GM21619 (cell line): ENCODE results near the gene RARRES1.

Experiments
- ATAC-seq: cut with Tn5 transposase; IDR thresholded peaks from one replicate; pipeline ENCODE4 v1.9.1; 2021; ENCODE audit not compliant: unreplicated experiment

Gene RARRES1, protein sequence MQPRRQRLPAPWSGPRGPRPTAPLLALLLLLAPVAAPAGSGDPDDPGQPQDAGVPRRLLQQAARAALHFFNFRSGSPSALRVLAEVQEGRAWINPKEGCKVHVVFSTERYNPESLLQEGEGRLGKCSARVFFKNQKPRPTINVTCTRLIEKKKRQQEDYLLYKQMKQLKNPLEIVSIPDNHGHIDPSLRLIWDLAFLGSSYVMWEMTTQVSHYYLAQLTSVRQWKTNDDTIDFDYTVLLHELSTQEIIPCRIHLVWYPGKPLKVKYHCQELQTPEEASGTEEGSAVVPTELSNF

DNA sequence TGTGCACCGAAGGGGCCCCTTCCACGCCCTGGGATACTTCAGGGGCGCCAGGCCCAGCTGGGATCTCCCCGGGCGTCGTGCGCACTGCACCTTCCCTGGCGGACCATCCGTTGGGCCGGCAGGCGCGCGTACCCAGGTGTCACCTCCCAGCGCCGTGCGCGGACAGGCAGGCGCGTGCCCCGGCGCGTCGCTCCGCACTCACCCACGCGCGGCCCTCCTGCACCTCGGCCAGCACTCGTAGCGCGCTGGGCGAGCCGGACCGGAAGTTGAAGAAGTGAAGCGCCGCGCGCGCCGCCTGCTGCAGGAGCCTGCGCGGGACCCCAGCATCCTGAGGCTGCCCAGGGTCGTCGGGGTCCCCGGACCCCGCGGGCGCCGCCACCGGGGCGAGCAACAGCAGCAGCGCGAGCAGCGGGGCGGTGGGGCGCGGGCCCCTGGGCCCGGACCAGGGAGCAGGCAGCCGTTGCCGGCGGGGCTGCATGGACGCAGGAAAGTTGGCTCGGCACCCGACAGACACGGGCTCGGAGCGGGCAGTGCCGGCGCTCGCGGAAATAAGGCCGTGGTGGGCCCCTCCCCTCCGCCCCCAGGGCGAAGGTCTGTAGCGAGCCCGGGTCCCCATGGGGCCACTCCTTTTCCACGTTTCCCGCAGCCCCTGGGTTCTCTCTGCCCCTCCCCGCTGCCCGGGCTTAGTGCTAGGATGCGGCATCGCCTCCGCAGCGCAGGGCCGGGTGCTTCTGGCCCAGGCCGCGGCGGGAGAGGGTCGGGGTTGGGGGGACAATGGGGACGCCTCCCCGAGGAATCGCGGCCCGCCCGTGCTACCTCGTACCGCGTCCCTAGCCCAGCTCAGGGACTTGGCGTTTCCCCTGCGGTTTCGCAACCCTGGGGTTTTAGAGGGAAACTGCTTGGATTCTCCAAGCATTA, at the start of gene RARRES1:
Gene RARRES1, minus strand, starts transcription at position 520 of the 918 bp plus-strand sequence. Its CDS starts 42 bp downstream, at position 478.
- peak; percentile 69 for ATAC-seq

DNA sequence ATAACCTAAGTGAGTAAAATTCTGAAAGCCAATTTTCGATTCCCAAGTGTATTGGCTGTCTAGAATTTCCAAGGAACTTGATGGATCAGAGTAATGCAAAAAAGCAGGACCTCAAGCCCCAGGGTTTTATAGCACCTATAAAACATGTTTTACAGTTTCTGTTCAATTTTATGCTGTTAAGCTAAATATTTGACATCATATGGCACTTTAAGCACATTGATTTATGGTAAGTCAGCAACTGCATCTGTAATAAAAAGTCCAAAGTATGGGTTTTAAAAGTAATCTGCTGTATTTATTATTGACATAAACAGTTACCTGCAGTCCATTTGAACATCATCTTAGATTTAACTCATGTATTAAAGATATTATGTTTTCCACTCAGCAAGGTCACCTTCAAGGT, 49.6 kb upstream of the RARRES1 start:
- ATAC-seq = no peak

DNA sequence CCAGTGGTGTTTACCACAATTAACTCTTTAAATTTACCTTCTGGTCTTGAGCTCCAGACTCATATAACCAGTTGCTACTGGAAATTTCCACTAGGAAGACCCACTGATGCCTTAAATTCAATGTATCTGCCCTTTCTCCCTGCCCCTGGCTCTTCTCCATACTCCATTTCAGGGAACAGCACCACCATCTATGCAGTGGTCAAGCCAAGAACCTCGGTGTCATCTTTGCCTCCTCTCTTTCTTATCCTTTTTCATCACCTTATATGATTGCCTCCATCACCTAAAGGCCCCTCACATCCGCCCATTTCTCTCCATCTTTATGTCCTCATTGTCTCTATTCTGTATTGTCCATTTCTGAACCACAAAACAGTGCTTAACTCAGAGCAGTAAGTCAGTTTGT, 48.9 kb upstream of the RARRES1 start:
- ATAC-seq = no peak

DNA sequence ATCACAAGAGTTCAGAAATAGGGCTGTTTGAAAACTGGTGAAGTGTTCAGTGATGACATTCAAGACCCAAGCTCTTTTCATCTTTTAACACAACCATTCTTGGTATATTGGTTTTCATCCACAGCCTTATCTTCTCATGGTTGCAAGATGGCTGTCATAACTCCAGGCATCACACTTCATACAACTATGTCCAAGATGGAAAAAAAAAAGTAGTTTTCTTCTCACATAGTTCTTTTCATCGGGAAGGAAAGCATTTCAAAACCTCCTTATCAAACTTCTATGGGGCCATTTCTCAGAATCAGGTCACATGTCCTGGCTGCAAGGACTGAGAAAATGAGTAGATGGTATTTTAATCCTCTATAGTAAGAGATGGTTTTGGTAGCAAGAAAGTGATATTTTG, 48.5 kb upstream of the RARRES1 start:
- ATAC-seq = no peak

- ATAC-seq = no peak
Measured at GRCh38 chr3:158777161-158777873, 45.1 kb upstream of the RARRES1 start.

- ATAC-seq = no peak
Measured at GRCh38 chr3:158776531-158776930, 44.3 kb upstream of the RARRES1 start.

DNA sequence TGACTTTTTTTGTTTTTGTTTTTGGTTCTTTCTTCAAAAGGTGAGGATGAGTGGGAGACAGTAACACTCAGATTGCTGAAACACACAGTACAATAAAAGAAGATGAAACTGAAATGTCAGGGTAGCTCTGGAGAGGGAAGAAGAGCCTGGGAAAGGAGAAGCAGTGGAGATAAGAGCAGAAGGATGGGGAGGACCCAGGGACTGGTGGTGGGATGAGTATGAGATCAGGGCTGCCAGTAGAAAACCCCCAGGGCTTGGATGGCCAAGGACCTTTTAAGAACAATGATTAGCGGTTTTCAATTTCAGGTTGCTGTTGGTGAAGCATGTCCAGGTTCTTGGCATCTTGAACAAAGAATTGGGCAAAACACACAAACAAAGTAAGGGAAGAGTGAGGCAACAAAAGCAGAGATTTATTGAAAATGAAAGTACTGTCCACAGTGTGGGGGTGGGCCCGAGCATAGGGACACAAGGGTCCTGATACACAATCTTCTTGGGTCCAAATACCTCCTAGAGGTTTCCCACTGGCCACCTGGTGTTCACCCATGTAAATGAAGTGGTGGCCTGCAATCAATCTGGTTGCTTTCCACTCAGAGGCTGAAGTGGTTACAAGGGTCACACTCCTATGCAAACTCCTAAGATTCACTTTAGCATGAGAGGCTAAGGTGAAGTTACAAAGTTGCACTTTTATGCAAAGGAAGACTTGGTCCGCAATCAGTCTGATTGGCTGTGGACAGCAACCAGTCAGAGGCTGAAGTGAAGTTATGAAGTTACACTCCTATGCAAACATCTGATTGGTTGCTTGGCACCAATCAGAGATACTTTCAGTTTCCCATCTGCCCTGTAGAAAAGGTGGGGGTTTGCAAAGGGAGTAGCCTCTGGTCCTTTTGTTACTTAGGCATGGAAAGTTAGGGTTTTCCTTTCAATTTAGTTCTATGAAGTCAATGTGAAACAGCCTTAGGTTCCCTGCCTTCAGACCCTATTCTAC, 43.5 kb upstream of the RARRES1 start:
- ATAC-seq = peak; percentile 61

DNA sequence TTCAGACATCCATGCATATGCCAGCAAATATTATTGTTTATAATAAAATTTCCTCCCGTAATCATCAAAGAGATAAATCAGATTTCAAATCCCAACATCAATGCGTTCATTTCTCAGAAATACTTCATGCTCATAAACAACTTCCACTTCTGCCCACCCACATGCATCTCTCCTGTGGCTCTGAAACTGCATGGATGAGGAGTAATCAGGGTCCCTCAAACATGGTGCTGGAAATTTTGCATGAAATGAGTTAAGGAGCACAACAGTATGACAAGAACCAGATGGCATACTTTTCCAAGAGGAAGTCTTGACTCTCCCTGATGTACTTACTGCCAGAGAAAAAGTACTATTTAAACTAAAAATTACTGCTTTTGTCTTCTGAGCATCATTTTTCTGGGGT, 42.7 kb upstream of the RARRES1 start:
- no peak for ATAC-seq

DNA sequence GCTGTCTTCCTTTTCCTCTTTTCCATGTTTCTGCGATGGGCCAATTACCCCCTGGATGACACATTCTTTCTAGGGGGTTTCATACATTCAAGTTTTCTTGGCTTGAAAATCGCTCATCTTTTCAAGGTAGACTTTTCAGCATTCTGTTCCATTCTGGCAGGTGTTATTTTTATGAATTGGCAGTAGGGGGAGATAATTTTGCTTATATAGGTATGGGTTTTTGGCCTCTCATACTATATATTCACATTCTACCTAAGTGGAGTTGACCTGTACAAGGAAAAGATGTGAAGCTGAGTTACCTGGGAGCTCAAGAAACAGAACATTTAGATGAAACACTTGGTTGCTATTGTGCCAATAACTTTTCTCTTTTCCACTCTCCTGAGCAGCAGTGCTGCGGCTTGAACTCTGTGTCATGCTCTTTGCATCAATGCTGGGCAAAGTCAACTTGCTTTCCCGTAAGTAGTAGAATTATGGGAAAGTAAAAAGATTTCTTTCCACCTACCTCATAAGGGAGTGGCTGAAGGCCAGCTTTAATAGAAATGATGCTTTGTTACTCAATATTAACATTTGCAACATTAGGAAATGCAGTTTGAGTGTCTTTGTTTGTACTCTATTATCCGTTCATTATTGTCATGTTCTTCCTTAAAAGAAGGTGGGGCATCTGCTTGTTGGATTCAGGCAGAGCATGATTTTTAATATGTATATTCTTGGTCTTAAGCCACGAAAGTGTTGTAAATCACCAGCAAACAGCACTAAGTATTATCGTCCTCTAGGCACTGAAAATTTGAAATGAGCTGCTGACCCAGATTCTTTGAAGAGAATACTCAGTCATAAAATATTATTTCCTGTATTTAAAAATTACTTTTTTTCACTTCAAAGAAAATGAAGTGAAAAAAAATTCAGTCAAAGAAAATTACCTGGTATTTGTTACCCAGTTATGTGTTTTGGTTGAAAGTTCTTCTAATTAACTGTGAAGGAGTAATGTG, 41.9 kb upstream of the RARRES1 start:
- no peak for ATAC-seq

GRCh38 chr3:158773166-158773565, 40.9 kb upstream of the RARRES1 start:
- no peak for ATAC-seq

DNA sequence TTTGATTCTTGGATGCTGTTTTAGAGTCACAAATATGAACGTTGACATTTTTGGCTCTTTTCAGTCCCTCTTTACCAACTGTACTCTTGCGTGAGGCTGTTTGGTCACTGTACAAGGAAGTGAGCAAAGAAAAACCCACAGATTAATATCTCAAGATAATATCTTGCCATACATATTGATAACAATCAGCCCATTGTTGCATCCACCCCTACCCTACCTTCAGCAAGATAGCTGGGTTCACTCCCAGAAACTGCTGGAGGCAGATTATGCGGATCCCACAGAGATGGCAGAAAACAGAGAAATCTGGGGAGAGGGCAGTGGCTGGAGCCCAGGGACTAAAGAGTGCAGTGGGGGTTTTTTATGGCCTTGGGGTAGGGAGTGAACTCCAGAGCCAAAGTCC, 39.7 kb upstream of the RARRES1 start:
- ATAC-seq = no peak

GRCh38 chr3:158771577-158771976, 39.3 kb upstream of the RARRES1 start:
- ATAC-seq = no peak

DNA sequence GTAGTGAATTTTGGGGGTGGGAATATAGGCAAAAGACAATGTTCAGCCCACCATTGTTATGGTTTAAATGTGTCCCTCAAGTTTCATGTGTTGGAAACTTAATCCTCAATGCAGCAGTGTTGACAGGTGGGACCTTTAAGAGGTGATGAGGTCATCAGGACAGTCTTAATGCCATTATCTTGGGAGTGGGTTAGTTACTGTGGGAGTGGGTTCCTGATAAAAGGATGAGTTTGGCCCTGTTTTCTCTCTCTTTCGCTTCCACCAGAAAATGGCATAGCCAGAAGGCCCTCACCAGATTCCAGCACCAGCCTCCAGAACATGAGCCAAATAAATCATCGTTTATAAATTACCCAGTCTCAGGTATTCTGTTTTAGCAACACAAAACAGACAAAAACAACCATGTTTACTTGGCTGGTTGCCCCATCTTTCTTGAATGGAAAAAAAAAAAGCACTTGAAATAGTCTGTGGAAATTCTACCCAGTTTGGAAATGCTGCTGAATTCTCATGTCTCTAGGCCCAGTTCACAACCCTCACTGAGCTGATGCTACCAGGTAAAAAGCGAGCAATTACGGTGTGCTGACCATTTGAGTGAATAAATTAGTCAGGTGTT, 38.6 kb upstream of the RARRES1 start:
- no peak for ATAC-seq

DNA sequence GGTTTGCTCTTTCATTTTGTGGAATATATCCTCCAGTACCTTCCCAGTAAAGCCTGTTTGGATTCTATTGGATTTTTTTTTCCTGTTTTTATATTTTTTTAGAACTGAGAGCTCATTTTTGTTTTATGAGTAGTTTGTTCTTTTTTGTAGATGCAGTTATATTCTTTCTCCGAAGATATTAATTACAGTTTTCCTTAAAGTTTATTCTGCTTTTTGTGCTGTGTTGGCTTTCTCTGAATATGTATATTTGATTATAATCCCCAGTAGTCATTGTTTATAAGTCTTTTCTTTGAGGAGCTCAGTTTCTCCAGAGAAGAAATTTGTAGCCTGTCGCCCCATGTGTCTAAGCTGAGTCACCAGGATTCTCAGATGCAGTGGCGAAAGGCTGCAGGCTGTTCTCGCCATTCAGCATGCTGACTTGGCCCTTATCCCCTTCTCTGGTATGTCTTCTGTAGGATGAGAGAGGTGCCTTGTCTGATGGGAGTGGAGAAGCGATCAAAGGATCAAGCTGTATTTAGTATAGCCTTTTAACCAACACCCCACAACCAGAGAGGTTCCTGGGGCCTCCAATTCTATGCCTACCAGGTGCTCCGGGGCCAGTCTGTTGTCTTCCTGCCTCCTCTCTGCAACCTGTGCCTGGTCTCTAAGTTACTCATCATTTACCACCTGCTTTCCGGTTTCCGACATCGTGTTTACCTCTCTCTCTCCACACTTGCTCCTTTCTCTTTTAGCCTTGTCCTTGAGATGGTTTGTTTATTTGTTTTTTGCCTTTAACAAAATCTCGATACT, 37.9 kb upstream of the RARRES1 start:
- no peak for ATAC-seq

DNA sequence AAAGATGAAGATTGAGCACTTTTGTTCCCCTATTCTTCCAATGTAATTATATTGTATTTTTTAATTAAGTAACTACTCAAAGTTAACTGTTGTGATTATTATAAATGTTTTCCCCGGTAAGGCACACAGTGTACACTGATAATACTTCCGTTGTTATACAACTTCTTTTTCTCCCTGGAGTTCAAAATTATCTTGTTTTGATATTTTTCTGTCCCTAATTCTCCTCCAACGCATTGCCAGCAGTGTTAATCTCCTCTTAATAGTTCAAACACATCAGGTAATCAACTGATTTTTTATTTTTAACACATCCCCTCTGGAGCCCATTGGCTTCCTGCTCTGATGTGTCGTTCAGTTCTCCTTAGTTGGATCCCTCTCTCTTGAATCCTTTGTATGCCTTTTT, 37.3 kb upstream of the RARRES1 start:
- ATAC-seq = no peak

DNA sequence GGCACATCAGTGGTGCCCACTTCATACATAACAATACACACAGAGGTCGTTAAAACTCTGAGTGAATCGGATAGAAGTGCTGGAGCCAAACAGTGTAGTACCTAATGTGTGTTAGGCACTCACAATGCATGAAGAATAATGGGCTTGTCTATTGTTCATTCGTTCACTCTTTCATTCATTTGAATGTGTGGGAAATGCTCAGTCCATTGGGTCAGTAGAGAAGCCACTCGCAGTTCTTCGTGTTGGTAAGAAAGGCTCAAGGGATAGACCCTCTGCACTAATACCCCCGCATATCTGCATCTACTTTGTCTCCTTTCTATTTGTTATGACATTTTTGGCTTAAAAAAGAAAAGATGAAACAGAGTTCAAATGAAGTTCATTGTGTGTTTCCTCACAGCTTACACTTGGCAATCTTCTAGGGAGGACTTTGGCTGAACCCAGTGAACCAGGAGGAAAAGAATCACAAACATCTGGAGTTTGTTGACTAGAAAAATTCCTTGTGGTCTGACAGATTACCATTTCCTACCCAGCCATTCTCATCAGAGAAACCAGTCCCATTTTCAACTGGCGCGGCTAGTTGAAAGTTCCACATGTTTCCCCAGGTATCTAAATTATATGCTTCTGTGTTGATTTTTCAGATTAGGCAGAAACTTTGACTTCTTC, 36.8 kb upstream of the RARRES1 start:
- ATAC-seq = no peak

DNA sequence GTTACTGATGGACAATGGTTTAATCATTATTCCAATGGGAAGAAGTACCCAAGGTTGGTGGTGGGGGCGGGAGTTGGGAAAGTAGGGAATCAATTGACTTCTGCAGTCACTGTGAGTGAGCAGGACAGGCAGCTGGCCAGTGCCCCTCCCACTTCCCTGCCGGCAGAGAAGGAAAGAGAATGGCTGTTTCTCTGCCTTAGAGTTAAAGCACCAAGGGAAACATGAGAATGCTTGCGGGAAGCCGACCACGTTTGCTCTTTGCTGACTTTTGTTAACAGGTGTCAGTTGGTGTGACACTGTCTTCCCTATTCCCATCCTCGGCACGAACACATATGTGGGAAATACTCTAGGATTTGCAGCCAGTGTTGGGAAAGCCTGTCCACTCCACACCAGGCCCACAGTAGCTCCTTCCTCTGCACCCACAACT, 36.1 kb upstream of the RARRES1 start:
- ATAC-seq = no peak
